Osteoblast (primary cell): Measurements from ENCODE around the gene NACA2. TPM values are rescaled to one million over a fixed set of nuclear protein-coding genes. Genes with fewer than 3 reads are reported as not detected.
A peak's percentile ranks its signal among the peaks of the same experiment; 100 is the strongest.

Experiments used
- DNase-seq: peaks from one replicate; pipeline ENCODE4 v3.0.0; 2011; ENCODE audit warnings: low spot score, mixed read lengths; ENCODE audit not compliant: insufficient read length; ENCODE audit errors: missing footprints
- H2AFZ ChIP-seq: 2 replicates; pipeline ENCODE4 v1.6.0; 2011; ENCODE audit warnings: mild to moderate bottlenecking, low read length
- H3K27ac ChIP-seq: 2 replicates; pipeline ENCODE4 v1.5.1; 2011; ENCODE audit warnings: mild to moderate bottlenecking, low read depth, low read length, moderate library complexity
- H3K27me3 ChIP-seq: 2 replicates; pipeline ENCODE4 v1.6.0; 2012; ENCODE audit warnings: mild to moderate bottlenecking, control low read depth, inconsistent platforms, low read length, moderate library complexity; ENCODE audit not compliant: insufficient read depth
- H3K36me3 ChIP-seq: 2 replicates; pipeline ENCODE4 v1.5.1; 2011; ENCODE audit warnings: mild to moderate bottlenecking, low read length, control low read depth, moderate library complexity; ENCODE audit not compliant: insufficient read depth
- H3K4me1 ChIP-seq: 2 replicates; pipeline ENCODE4 v1.5.1; 2011; ENCODE audit warnings: mild to moderate bottlenecking, low read length, control low read depth, moderate library complexity; ENCODE audit not compliant: insufficient read depth
- H3K4me2 ChIP-seq: 2 replicates; pipeline ENCODE4 v1.6.0; 2011; ENCODE audit warnings: mild to moderate bottlenecking, low read length; ENCODE audit not compliant: insufficient read depth
- H3K4me3 ChIP-seq: fragments of 200-600 bp; sonication (generic); 3 replicates; pipeline ENCODE4 v1.5.1; 2012; ENCODE audit warnings: mild to moderate bottlenecking, low read length, inconsistent platforms; ENCODE audit not compliant: insufficient read depth
- H3K79me2 ChIP-seq: 2 replicates; pipeline ENCODE4 v1.6.0; 2012; ENCODE audit warnings: mild to moderate bottlenecking, low read length, control low read depth, inconsistent platforms; ENCODE audit not compliant: insufficient read depth
- H3K9me3 ChIP-seq: 2 replicates; pipeline ENCODE4 v1.5.1; 2011; ENCODE audit warnings: low read depth, low read length, control low read depth
- H4K20me1 ChIP-seq: 2 replicates; pipeline ENCODE4 v1.6.0; 2012; ENCODE audit warnings: mild to moderate bottlenecking, low read length, control low read depth; ENCODE audit not compliant: insufficient read depth
- CTCF ChIP-seq: IDR thresholded peaks from 2 replicates; pipeline ENCODE4 v1.5.1; 2011; ENCODE audit warnings: mild to moderate bottlenecking, low read depth, low read length, moderate library complexity; ENCODE audit errors: extremely low read depth
- total RNA-seq: library from RNA; depleted of rRNA; stranded (reverse); fragments of >200 nt; gene quantifications from 2 replicates; pipeline ENCODE4 v1.2.3, GENCODE V29; 2012

NACA2 gene
- total RNA-seq, 1 donor = under 0.01 TPM

- DNase-seq = no peak
- no peak overlapping the region for H3K27ac ChIP-seq
- no peaks in the 10 kb centered on the region for H3K79me2 ChIP-seq
- no peak overlapping the region for H3K4me3 ChIP-seq
- H3K4me2 ChIP-seq = no peak overlapping the region
- H2AFZ ChIP-seq = no peak overlapping the region
- H3K9me3 ChIP-seq = no peaks in the 10 kb centered on the region
- H3K4me1 ChIP-seq = peaks cover 8% of the 10 kb centered on the region
- peaks cover 15% of the 10 kb centered on the region for H3K27me3 ChIP-seq
- no peak for TF ChIP-seq CTCF
- H3K36me3 ChIP-seq = no peaks in the 10 kb centered on the region
- no peaks in the 10 kb centered on the region for H4K20me1 ChIP-seq
Observed at GRCh38 chr17:61584266-61584665, 6.8 kb downstream of the NACA2 start.

- no peaks in the 10 kb centered on the region for H3K9me3 ChIP-seq
- no peak overlapping the region for H2AFZ ChIP-seq
- peaks cover 14% of the 10 kb centered on the region for H3K27me3 ChIP-seq
- H3K36me3 ChIP-seq = no peaks in the 10 kb centered on the region
- TF ChIP-seq CTCF = no peak
- H3K4me2 ChIP-seq = no peak overlapping the region
- H3K27ac ChIP-seq = no peak overlapping the region
- no peaks in the 10 kb centered on the region for H4K20me1 ChIP-seq
- H3K79me2 ChIP-seq = no peaks in the 10 kb centered on the region
- no peak overlapping the region for H3K4me3 ChIP-seq
- DNase-seq = no peak
- peaks cover 8% of the 10 kb centered on the region for H3K4me1 ChIP-seq
Observed at GRCh38 chr17:61583660-61584264, 7.3 kb downstream of the NACA2 start.

- Histone ChIP-seq H4K20me1 (no peaks in the 10 kb centered on the region), H3K4me1 (peaks cover 8% of the 10 kb centered on the region), H3K27ac (no peak overlapping the region), H3K4me3 (no peak overlapping the region), H3K36me3 (no peaks in the 10 kb centered on the region), H2AFZ (no peak overlapping the region), H3K9me3 (no peaks in the 10 kb centered on the region), H3K79me2 (no peaks in the 10 kb centered on the region), H3K4me2 (no peak overlapping the region), H3K27me3 (peaks cover 13% of the 10 kb centered on the region)
- peak; percentile 52 for TF ChIP-seq CTCF
- peak; percentile 87 for DNase-seq
Observed at GRCh38 chr17:61583242-61583641, 7.8 kb downstream of the NACA2 start.

- no peak for DNase-seq
- Histone ChIP-seq H3K36me3 (no peaks in the 10 kb centered on the region), H3K4me1 (peaks cover 8% of the 10 kb centered on the region), H3K4me2 (no peak overlapping the region), H3K27me3 (peaks cover 9% of the 10 kb centered on the region), H4K20me1 (no peaks in the 10 kb centered on the region), H3K9me3 (no peaks in the 10 kb centered on the region), H3K79me2 (no peaks in the 10 kb centered on the region), H3K4me3 (no peak overlapping the region), H2AFZ (no peak overlapping the region), H3K27ac (no peak overlapping the region)
- TF ChIP-seq CTCF = no peak
Observed at GRCh38 chr17:61582593-61582992, 8.4 kb downstream of the NACA2 start.
